Heart left ventricle (tissue), 16 donors: ENCODE data around the gene TMEM92. TPM values are rescaled to one million over a fixed set of nuclear protein-coding genes. Genes with fewer than 3 reads are reported as not detected.

Source experiments
- ATAC-seq, 4 donors: fragments of 200-7000 bp; cut with Tn5 transposase; one replicate each; pipeline ENCODE4 v1.9.1; 2020 to 2022; ENCODE audit warnings: moderate library complexity in 4 of 4, mild to moderate bottlenecking in 3 of 4, moderate number of reproducible peaks in 1 of 4
- DNase-seq, 5 donors: peaks; one replicate each; pipeline ENCODE4 v3.0.0-alpha.2; 2020
- H3K27ac ChIP-seq, 12 donors: fragments of 200-600 bp; sonication (generic) in 4 of 12; one replicate each; pipeline versions ENCODE4 v1.5.0 to v1.8.0; 2016 to 2022; ENCODE audit warnings: mild to moderate bottlenecking in 2 of 12
- H3K27me3 ChIP-seq, 9 donors: fragments of 200-600 bp; sonication (generic) in 2 of 9; one replicate each; pipeline versions ENCODE4 v1.5.1 to v1.8.0; 2016 to 2022; ENCODE audit warnings: mild to moderate bottlenecking in 3 of 9
- H3K36me3 ChIP-seq, 9 donors: fragments of 200-600 bp; sonication (generic) in 2 of 9; one replicate each; pipeline versions ENCODE4 v1.5.0 to v1.8.0; 2018 to 2022; ENCODE audit warnings: mild to moderate bottlenecking in 2 of 9
- H3K4me1 ChIP-seq, 12 donors: fragments of 200-600 bp; sonication (generic) in 4 of 12; one replicate each; pipeline versions ENCODE4 v1.5.0 to v1.8.0; 2016 to 2022; ENCODE audit warnings: mild to moderate bottlenecking in 3 of 12
- H3K4me3 ChIP-seq, 12 donors: fragments of 200-600 bp; sonication (generic) in 4 of 12; one replicate each; pipeline versions ENCODE4 v1.5.0 to v1.8.0; 2017 to 2022; ENCODE audit warnings: mild to moderate bottlenecking in 9 of 12, moderate library complexity in 4 of 12
- H3K9me3 ChIP-seq, 12 donors: fragments of 200-600 bp; sonication (generic) in 4 of 12; one replicate each; pipeline versions ENCODE4 v1.5.0 to v1.8.0; 2016 to 2022; ENCODE audit warnings: mild to moderate bottlenecking in 1 of 12
- CTCF ChIP-seq, 12 donors: fragments of 200-600 bp; sonication (generic) in 4 of 12; IDR thresholded peaks; one replicate each; pipeline versions ENCODE4 v1.5.0 to v1.8.0; 2018 to 2022; ENCODE audit warnings: antibody characterized with exemption in 12 of 12, mild to moderate bottlenecking in 5 of 12
- POLR2A ChIP-seq, 2 donors: fragments of 450-650 bp; IDR thresholded peaks; one replicate each; pipeline ENCODE4 v1.6.1; 2017; ENCODE audit warnings: antibody characterized with exemption in 2 of 2, mild to moderate bottlenecking in 2 of 2, moderate library complexity in 2 of 2
- WGBS, 4 donors: extraction: QIAGEN DNeasy Blood & Tissue Kit in 2 of 4; methylation state at CpG; one replicate each; pipeline versions ENCODE4 v1.1.5 to v1.1.7; 2013 to 2018; 5-methylcytosine and 5-hydroxymethylcytosine counted together
- intact Hi-C, 10 donors: fragments of 100-400 bp; cut with DNase I; formaldehyde crosslinking; loops; one replicate each; pipeline versions ENCODE4 v1.11.1 to v1.14.2; 2022
- polyA plus RNA-seq, 2 donors: library from polyadenylated mRNA; stranded (reverse); fragments of 200-250 nt; gene quantifications; one replicate each; pipeline ENCODE4 v1.2.3, GENCODE V29; 2013
- total RNA-seq, 9 donors: library from RNA; depleted of rRNA in 2 of 9; stranded (reverse); fragments of >200 nt in 2 of 9; fragmentation: NEBNext Ultra II Directional in 3 of 9; extraction: Animal tissue kit (Norgen Biotek cat#: 25700) in 3 of 9; gene quantifications; one replicate each; pipeline versions ENCODE4 v1.1.0 to v1.2.4, GENCODE V29; 2016 to 2023
- donor health status: ischemic (EF 13 %, LVEDD 7.1; RV severe dilation, severe dysfunction).
- donor health status: healthy with polysubstance abuse.
- donor health status: DM: no; HTN: yes; CAD: no.
- donor health status: DM: no; HTN: no; CAD: no.
- donor health status: ischemic (EF 25% LVEDD 6.9; RV normal size, moderate dysfunction).
- donor health status: ischemic (EF 25% LVEDD 5.7; RV mildly dilated, moderate dysfunction).
- donor health status: healthy.
- donor health status: DM: yes; HTN: yes; CAD: no.
- donor health status: ischemic (EF 35%, LVEDD 5.7; RV mildly dilated, moderate dysfunction).
- donor health status: nonischemic (EF 11% LVEDD 7.7; RV severe dilation, severe dysfunction).
- donor health status: DM: yes; HTN: yes; CAD: no.
- donor health status: PGD.
- donor health status: ischemic (EF 29% LVEDD 5.4; RV normal size, mild dysfunction).
- donor health status: nonischemic (EF 23%, LVEDD 6.1; RV moderate dilation, normal function).

Gene TMEM92
- total and polyA plus RNA-seq, 11 donors, result 0.11 TPM; not detected in 10

GRCh38 chr17:50268026-50268425 lies 6.2 kb upstream of the TMEM92 start:
- 66 to 80% (median 75%) methylated on average over 5 of the region's 5 CpGs for WGBS, 4 donors
- TF ChIP-seq CTCF (IDR thresholded peaks at IDR 0.05), result no peak
- TF ChIP-seq POLR2A (IDR thresholded peaks at IDR 0.05), result no peak
- Histone ChIP-seq H3K4me1 (peaks cover 0 to 55% (median 7%) of the 10 kb centered on the region in 12 donors), H3K4me3 (no peak overlapping the region), H3K27ac (no peak overlapping the region), H3K27me3 (no peaks in the 10 kb centered on the region), H3K9me3 (no peaks in the 10 kb centered on the region), H3K36me3 (no peaks in the 10 kb centered on the region)
- ATAC-seq, result no peak
- no peak for DNase-seq
- intact Hi-C loops, result no loop called here

- DNase-seq (no peak), ATAC-seq (no peak)
- 69 to 80% (median 77%) methylated on average over 7 of the region's 7 CpGs for WGBS, 4 donors
- H3K4me1 ChIP-seq, result peaks cover 0 to 51% (median 10%) of the 10 kb centered on the region in 12 donors
- TF ChIP-seq CTCF (IDR thresholded peaks at IDR 0.05) (no peak), POLR2A (IDR thresholded peaks at IDR 0.05) (no peak)
- no peak overlapping the region for H3K4me3 ChIP-seq
- H3K9me3 ChIP-seq, result no peaks in the 10 kb centered on the region
- H3K36me3 ChIP-seq, result no peaks in the 10 kb centered on the region
- H3K27me3 ChIP-seq, result peaks cover 0 to 6% (median 5%) of the 10 kb centered on the region in 9 donors
- no peak overlapping the region for H3K27ac ChIP-seq
- intact Hi-C loops, result no loop called here
Measured at GRCh38 chr17:50268743-50269275, 5.5 kb upstream of the TMEM92 start.

- H3K36me3 ChIP-seq, result no peaks in the 10 kb centered on the region
- H3K4me3 ChIP-seq, result peak overlapping the region in 1 of 12 donors; percentile 13
- 65 to 76% (median 70%) methylated on average over 11 to 16 of the region's 16 CpGs for WGBS, 4 donors
- ATAC-seq (peak; percentile 44 to 76 (median 64)), DNase-seq (peak in 4 of 5 donors; percentile 57 to 71 (median 67))
- peaks cover 0 to 48% (median 13%) of the 10 kb centered on the region in 12 donors for H3K4me1 ChIP-seq
- H3K27me3 ChIP-seq, result peaks cover 5 to 16% (median 12%) of the 10 kb centered on the region in 9 donors
- intact Hi-C loops, result loop anchor here in 1 of 10 donors (2.0 kb wide), 1 partner anchor 69 kb away; the partner anchor contains the start of gene COL1A1
- TF ChIP-seq POLR2A (IDR thresholded peaks at IDR 0.05) (no peak), CTCF (IDR thresholded peaks at IDR 0.05) (peak; percentile 52 to 81 (median 65))
- no peaks in the 10 kb centered on the region for H3K9me3 ChIP-seq
- H3K27ac ChIP-seq, result peak overlapping the region in 8 of 12 donors; percentile 0 to 79 (median 38)
Measured at GRCh38 chr17:50269477-50270434, 4.5 kb upstream of the TMEM92 start.
